ENCODE data around the gene ERVH48-1. TPM values are rescaled to one million over a fixed set of nuclear protein-coding genes. Genes with fewer than 3 reads are reported as not detected.

The ERVH48-1 gene
- total and polyA plus RNA-seq, 12 donors = not detected

- Histone ChIP-seq H3K27ac (no peak overlapping the region), H3K27me3 (no peaks in the 10 kb centered on the region), H3K36me3 (replicated peaks in 1 of 2) (no peaks in the 10 kb centered on the region), H3K9me3 (replicated peaks in 1 of 3) (no peaks in the 10 kb centered on the region), H3K4me3 (no peak overlapping the region), H3K4me1 (replicated peaks in 1 of 2) (peaks cover 0 to 3% of the 10 kb centered on the region in 2 donors)
- WGBS, 4 donors = 91 to 95% (median 93%) methylated on average over 5 of the region's 5 CpGs
- intact Hi-C loops (cut with DNase I) = no loop called here
- no peak for DNase-seq
- TF ChIP-seq POLR2A (IDR thresholded peaks at IDR 0.05) (no peak), CTCF (IDR thresholded peaks at IDR 0.05) (no peak)
These were observed 38.1 kb downstream of the ERVH48-1 start for GRCh38 chr21:42887326-42887725.

GRCh38 chr21:42883921-42884320 lies 41.5 kb downstream of the ERVH48-1 start:
- H3K27ac ChIP-seq = no peak overlapping the region
- DNase-seq = no peak
- no peaks in the 10 kb centered on the region for H3K27me3 ChIP-seq
- H3K4me3 ChIP-seq = no peak overlapping the region
- 44 to 100% (median 71%) methylated on average over 1 of the region's 1 CpG for WGBS, 4 donors
- intact Hi-C loops (cut with DNase I) = no loop called here
- H3K36me3 ChIP-seq (replicated peaks in 1 of 2) = no peaks in the 10 kb centered on the region
- H3K4me1 ChIP-seq (replicated peaks in 1 of 2) = peaks cover 8 to 9% of the 10 kb centered on the region in 2 donors
- H3K9me3 ChIP-seq (replicated peaks in 1 of 3) = no peaks in the 10 kb centered on the region
- TF ChIP-seq CTCF (IDR thresholded peaks at IDR 0.05) (no peak), POLR2A (IDR thresholded peaks at IDR 0.05) (no peak)

GRCh38 chr21:42880352-42880751 lies 45.1 kb downstream of the ERVH48-1 start:
- no peak for DNase-seq
- no peak for TF ChIP-seq CTCF (IDR thresholded peaks at IDR 0.05)
- TF ChIP-seq POLR2A (IDR thresholded peaks at IDR 0.05) = no peak
- Histone ChIP-seq H3K4me1 (replicated peaks in 1 of 2) (peaks cover 14 to 18% of the 10 kb centered on the region in 2 donors), H3K9me3 (replicated peaks in 1 of 3) (no peaks in the 10 kb centered on the region), H3K27me3 (no peaks in the 10 kb centered on the region), H3K4me3 (peak overlapping the region in 1 of 4 donors; percentile 72), H3K27ac (no peak overlapping the region), H3K36me3 (replicated peaks in 1 of 2) (peaks cover 0 to 9% of the 10 kb centered on the region in 2 donors)
- intact Hi-C loops (cut with DNase I) = no loop called here
- 93 to 97% (median 95%) methylated on average over 6 of the region's 6 CpGs for WGBS, 4 donors

- H3K4me3 ChIP-seq = peak within 1 kb of the TSS; percentile 36 to 84 (median 75)
- 0% methylated on average over 35 to 80 of the region's 80 CpGs; no CpG with 5 or more reads in 1 of the 4 donors for WGBS, 4 donors
- H3K4me1 ChIP-seq (replicated peaks in 1 of 2) = peaks cover 14 to 18% of the 10 kb centered on the region in 2 donors
- DNase-seq = peak; percentile 97 to 99 (median 98)
- peak within 1 kb of the TSS; percentile 61 to 88 (median 78) for H3K27ac ChIP-seq
- no peaks in the 10 kb centered on the region for H3K9me3 ChIP-seq (replicated peaks in 1 of 3)
- TF ChIP-seq POLR2A (IDR thresholded peaks at IDR 0.05) (peak; percentile 53 to 80), CTCF (IDR thresholded peaks at IDR 0.05) (no peak)
- peaks cover 0 to 16% of the 10 kb centered on the region in 2 donors for H3K36me3 ChIP-seq (replicated peaks in 1 of 2)
- intact Hi-C loops (cut with DNase I) = no loop called here
- no peaks in the 10 kb centered on the region for H3K27me3 ChIP-seq
These were observed 46.2 kb downstream of the ERVH48-1 start, which contains the start of gene WDR4 for GRCh38 chr21:42878993-42879787. WDR4 (minus strand) TSS chr21:42879539; CDS start chr21:42879495, 44 bp downstream.
